GM19324 (cell line): Measurements from ENCODE around the gene COPS7A.

ENCODE experiments used
- ATAC-seq: cut with Tn5 transposase; IDR thresholded peaks from one replicate; pipeline ENCODE4 v1.9.1; 2021; ENCODE audit warnings: mild to moderate bottlenecking, moderate library complexity; ENCODE audit not compliant: unreplicated experiment, low FRiP score

Gene COPS7A

DNA sequence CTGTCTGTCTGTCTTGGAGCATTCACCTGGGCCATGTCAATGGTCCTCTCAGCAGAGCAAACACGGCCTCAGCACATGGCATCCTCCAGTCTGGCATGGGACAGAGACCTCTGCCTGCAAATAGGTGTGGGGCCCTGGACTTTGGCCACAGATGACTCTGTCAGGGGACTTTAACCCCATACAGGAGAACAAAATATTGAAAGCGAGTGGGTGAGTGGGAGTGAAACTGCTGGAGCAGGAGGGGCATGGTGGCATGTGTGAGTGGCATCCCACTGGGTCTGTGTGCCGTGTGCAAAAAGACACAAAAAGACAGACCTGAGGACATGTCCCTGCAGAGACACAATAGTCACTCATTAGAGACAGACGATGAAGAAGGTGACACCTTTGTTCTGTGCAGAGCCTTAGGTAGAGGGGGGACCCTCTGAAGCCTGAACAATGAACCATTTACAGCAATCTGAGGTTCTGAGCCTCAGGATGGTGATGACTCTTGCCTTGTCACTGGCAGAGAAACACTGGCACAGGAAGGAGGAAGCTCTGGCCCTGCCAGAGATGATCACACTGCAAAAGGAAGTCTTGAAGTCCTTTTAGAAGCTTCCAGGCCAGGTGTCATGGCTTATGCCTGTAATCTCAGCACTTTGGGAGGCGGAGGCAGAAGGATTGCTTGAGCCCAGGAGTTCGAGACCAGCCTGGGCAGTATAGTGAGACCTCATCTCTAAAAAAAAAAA is 56.0 kb downstream of the COPS7A start:
- no peak for ATAC-seq

DNA sequence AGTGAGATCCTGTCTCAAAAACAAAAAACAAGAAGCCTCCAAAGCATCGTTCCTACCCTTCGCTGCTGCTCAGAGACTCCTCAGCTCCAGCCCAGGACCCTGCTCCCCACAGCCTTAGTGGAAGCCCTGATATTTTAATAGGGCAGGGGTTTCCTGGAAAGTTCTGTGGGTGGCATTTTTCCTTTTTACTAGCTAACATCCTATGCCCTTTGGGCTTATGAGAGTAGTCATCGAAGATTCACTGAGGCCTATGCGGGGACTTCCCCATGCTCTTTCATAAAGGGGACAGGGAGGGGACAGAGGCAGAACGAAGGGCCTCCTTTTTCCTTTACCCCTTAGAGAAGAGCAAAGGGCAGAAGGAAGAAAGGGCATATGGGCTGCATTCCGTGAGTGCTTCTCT is 56.7 kb downstream of the COPS7A start:
- ATAC-seq: no peak
